ENCODE results near the gene DEPDC7. TPM values are rescaled to one million over a fixed set of nuclear protein-coding genes. Genes with fewer than 3 reads are reported as not detected.

DEPDC7 gene
- total and polyA plus RNA-seq, 2 experiments from 2014 or later: 12.5 to 21.3 TPM

GRCh38 chr11:32982626-32983025 is 33.1 kb upstream of the DEPDC7 start:
- H3K4me2 ChIP-seq: no peak overlapping the region
- no peak for TF ChIP-seq EZH2 (IDR thresholded peaks at IDR 0.05; ENCODE audit: borderline replicate concordance)
- no peak for TF ChIP-seq EZH2phosphoT487 (IDR thresholded peaks at IDR 0.05; ENCODE audit: low read depth, severe bottlenecking, unreplicated experiment)
- no peak for TF ChIP-seq CTCF (IDR thresholded peaks at IDR 0.05; ENCODE audit: poor library complexity)
- H3K9me2 ChIP-seq (replicated peaks; ENCODE audit: insufficient read depth): no peaks in the 10 kb centered on the region
- no peaks in the 10 kb centered on the region for H3K27me3 ChIP-seq
- DNase-seq (ENCODE audit: low spot score): no peak
- no peaks in the 10 kb centered on the region for H3K36me3 ChIP-seq (replicated peaks; ENCODE audit: insufficient read depth, low read depth)
- no peak overlapping the region for H3K4me3 ChIP-seq
- WGBS (ENCODE audit: low lambda C conversion rate, missing lambda C conversion rate): 79% methylated on average over 2 of the region's 2 CpGs
- H3K9me3 ChIP-seq (ENCODE audit: low read depth): no peaks in the 10 kb centered on the region
- H4K20me1 ChIP-seq (ENCODE audit: insufficient read depth, poor library complexity, severe bottlenecking): no peaks in the 10 kb centered on the region
- H3K4me1 ChIP-seq (ENCODE audit: insufficient read depth): no peaks in the 10 kb centered on the region
- H2AFZ ChIP-seq: no peak overlapping the region
- no peaks in the 10 kb centered on the region for H3K79me2 ChIP-seq
- no peak overlapping the region for H3K27ac ChIP-seq

GRCh38 chr11:32983506-32983905 is 32.2 kb upstream of the DEPDC7 start:
- no peaks in the 10 kb centered on the region for H3K36me3 ChIP-seq (replicated peaks; ENCODE audit: insufficient read depth, low read depth)
- no peak overlapping the region for H3K27ac ChIP-seq
- no peak for DNase-seq (ENCODE audit: low spot score)
- no peak overlapping the region for H2AFZ ChIP-seq
- H3K4me3 ChIP-seq: no peak overlapping the region
- no peaks in the 10 kb centered on the region for H3K79me2 ChIP-seq
- 93% methylated on average over 2 of the region's 2 CpGs for WGBS (ENCODE audit: low lambda C conversion rate, missing lambda C conversion rate)
- H3K9me2 ChIP-seq (replicated peaks; ENCODE audit: insufficient read depth): no peaks in the 10 kb centered on the region
- H3K27me3 ChIP-seq: no peaks in the 10 kb centered on the region
- no peaks in the 10 kb centered on the region for H3K4me1 ChIP-seq (ENCODE audit: insufficient read depth)
- no peaks in the 10 kb centered on the region for H4K20me1 ChIP-seq (ENCODE audit: insufficient read depth, poor library complexity, severe bottlenecking)
- no peak for TF ChIP-seq EZH2phosphoT487 (IDR thresholded peaks at IDR 0.05; ENCODE audit: low read depth, severe bottlenecking, unreplicated experiment)
- no peak for TF ChIP-seq CTCF (IDR thresholded peaks at IDR 0.05; ENCODE audit: poor library complexity)
- no peak for TF ChIP-seq EZH2 (IDR thresholded peaks at IDR 0.05; ENCODE audit: borderline replicate concordance)
- no peak overlapping the region for H3K4me2 ChIP-seq
- no peaks in the 10 kb centered on the region for H3K9me3 ChIP-seq (ENCODE audit: low read depth)

GRCh38 chr11:32985600-32985999 is 30.1 kb upstream of the DEPDC7 start:
- H3K4me3 ChIP-seq: no peak overlapping the region
- no peak overlapping the region for H3K4me2 ChIP-seq
- H3K4me1 ChIP-seq (ENCODE audit: insufficient read depth): no peaks in the 10 kb centered on the region
- no peaks in the 10 kb centered on the region for H3K9me2 ChIP-seq (replicated peaks; ENCODE audit: insufficient read depth)
- DNase-seq (ENCODE audit: low spot score): no peak
- H3K36me3 ChIP-seq (replicated peaks; ENCODE audit: insufficient read depth, low read depth): no peaks in the 10 kb centered on the region
- H2AFZ ChIP-seq: no peak overlapping the region
- no peaks in the 10 kb centered on the region for H3K27me3 ChIP-seq
- no peaks in the 10 kb centered on the region for H3K9me3 ChIP-seq (ENCODE audit: low read depth)
- no peaks in the 10 kb centered on the region for H4K20me1 ChIP-seq (ENCODE audit: insufficient read depth, poor library complexity, severe bottlenecking)
- no peak overlapping the region for H3K27ac ChIP-seq
- H3K79me2 ChIP-seq: no peaks in the 10 kb centered on the region
- TF ChIP-seq EZH2phosphoT487 (IDR thresholded peaks at IDR 0.05; ENCODE audit: low read depth, severe bottlenecking, unreplicated experiment) (no peak), CTCF (IDR thresholded peaks at IDR 0.05; ENCODE audit: poor library complexity) (no peak), EZH2 (IDR thresholded peaks at IDR 0.05; ENCODE audit: borderline replicate concordance) (no peak)
- WGBS (ENCODE audit: low lambda C conversion rate, missing lambda C conversion rate): 100% methylated on average over 5 of the region's 5 CpGs

GRCh38 chr11:32987851-32988250 is 27.8 kb upstream of the DEPDC7 start:
- WGBS (ENCODE audit: low lambda C conversion rate, missing lambda C conversion rate): 79% methylated on average over 8 of the region's 8 CpGs
- TF ChIP-seq CTCF (IDR thresholded peaks at IDR 0.05; ENCODE audit: poor library complexity): no peak
- no peak for TF ChIP-seq EZH2 (IDR thresholded peaks at IDR 0.05; ENCODE audit: borderline replicate concordance)
- no peak for TF ChIP-seq EZH2phosphoT487 (IDR thresholded peaks at IDR 0.05; ENCODE audit: low read depth, severe bottlenecking, unreplicated experiment)
- no peak overlapping the region for H2AFZ ChIP-seq
- H3K9me3 ChIP-seq (ENCODE audit: low read depth): no peaks in the 10 kb centered on the region
- DNase-seq (ENCODE audit: low spot score): no peak
- no peaks in the 10 kb centered on the region for H3K27me3 ChIP-seq
- H3K79me2 ChIP-seq: no peaks in the 10 kb centered on the region
- H3K4me3 ChIP-seq: no peak overlapping the region
- no peak overlapping the region for H3K27ac ChIP-seq
- H4K20me1 ChIP-seq (ENCODE audit: insufficient read depth, poor library complexity, severe bottlenecking): no peaks in the 10 kb centered on the region
- no peak overlapping the region for H3K4me2 ChIP-seq
- H3K9me2 ChIP-seq (replicated peaks; ENCODE audit: insufficient read depth): no peaks in the 10 kb centered on the region
- no peaks in the 10 kb centered on the region for H3K4me1 ChIP-seq (ENCODE audit: insufficient read depth)
- H3K36me3 ChIP-seq (replicated peaks; ENCODE audit: insufficient read depth, low read depth): no peaks in the 10 kb centered on the region
